Brain pericyte (primary cell): ENCODE results near the gene CCRL2.

ENCODE experiments used
- DNase-seq: peaks from one replicate; pipeline ENCODE4 v3.0.0-alpha.2; 2012; ENCODE audit warnings: low read depth, low spot score

Gene CCRL2

GRCh38 chr3:46406788-46407611, at the start of gene CCRL2, which contains the start of gene CCR5AS:
CCRL2 (plus strand) TSS chr3:46407259; CDS start chr3:46408080, 821 bp downstream.
CCR5AS (minus strand) TSS chr3:46407066.
- peak; percentile 33 for DNase-seq

- DNase-seq, result no peak
Measured at GRCh38 chr3:46358466-46358865, 48.6 kb upstream of the CCRL2 start.

GRCh38 chr3:46359733-46360493, 47.1 kb upstream of the CCRL2 start:
- DNase-seq, result no peak

DNA sequence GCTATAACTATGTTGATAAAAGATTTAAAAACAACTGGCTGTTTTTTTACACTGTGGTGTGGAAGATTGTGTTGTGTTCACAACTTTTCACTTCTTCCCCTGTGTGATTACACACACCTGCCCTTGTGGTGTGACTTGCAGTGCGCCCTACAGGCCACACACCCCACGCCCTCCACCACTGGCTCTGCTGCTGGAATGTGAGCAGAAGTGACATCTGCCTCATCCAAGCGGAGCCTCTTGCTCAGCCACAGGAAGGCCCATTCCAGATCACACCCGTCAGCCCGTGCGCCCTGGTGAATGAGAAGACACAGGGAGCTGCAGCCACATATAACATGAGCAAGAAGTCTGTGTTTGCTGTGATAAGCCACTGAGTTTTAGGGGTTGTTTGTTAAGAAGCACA, 46.2 kb upstream of the CCRL2 start:
- DNase-seq, result no peak

- DNase-seq, result no peak
Measured at GRCh38 chr3:46361408-46362283, 45.4 kb upstream of the CCRL2 start.

GRCh38 chr3:46365041-46365440, 42.0 kb upstream of the CCRL2 start:
- no peak for DNase-seq

- DNase-seq, result no peak
Measured at GRCh38 chr3:46365737-46366524, 41.1 kb upstream of the CCRL2 start.

- DNase-seq, result no peak
Measured at GRCh38 chr3:46367811-46368210, 39.2 kb upstream of the CCRL2 start.

DNA sequence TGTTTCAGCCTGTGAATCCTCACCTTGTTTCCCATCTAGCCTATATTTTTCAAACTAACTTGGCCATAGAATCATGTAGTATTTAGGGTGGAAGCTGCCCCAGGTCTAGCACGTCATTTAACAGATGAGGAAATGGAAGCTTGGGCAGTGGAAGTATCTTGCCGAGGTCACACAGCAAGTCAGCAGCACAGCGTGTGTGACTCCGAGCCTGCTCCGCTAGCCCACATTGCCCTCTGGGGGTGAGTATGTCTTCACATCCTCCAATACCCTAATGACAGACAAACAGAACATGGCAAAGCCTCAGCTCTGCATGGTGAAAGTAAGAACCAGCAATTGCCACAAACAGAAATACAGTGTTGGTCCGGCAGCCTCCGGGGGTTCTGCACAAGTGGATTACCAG, 38.5 kb upstream of the CCRL2 start:
- no peak for DNase-seq

DNA sequence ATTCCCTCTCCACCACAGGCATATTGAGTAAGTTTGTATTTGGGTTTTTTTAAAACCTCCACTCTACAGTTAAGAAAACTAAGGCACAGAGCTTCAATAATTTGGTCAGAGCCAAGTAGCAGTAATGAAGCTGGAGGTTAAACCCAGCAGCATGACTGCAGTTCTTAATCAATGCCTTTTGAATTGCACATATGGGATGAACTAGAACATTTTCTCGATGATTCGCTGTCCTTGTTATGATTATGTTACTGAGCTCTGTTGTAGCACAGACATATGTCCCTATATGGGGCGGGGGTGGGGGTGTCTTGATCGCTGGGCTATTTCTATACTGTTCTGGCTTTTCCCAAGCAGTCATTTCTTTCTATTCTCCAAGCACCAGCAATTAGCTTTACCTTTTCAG, 37.9 kb upstream of the CCRL2 start:
- DNase-seq, result no peak

DNA sequence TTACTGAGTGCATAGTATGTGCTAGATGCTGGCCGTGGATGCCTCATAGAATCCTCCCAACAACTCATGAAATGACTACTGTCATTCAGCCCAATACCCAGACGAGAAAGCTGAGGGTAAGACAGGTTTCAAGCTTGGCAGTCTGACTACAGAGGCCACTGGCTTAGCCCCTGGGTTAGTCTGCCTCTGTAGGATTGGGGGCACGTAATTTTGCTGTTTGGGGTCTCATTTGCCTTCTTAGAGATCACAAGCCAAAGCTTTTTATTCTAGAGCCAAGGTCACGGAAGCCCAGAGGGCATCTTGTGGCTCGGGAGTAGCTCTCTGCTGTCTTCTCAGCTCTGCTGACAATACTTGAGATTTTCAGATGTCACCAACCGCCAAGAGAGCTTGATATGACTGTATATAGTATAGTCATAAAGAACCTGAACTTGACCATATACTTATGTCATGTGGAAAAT, 37.4 kb upstream of the CCRL2 start:
- no peak for DNase-seq

- DNase-seq, result no peak
Measured at GRCh38 chr3:46370839-46371518, 36.1 kb upstream of the CCRL2 start, which contains the start of gene CCR5. CCR5 (plus strand) TSS chr3:46370946; CDS start chr3:46372903, 1,957 bp downstream.

DNA sequence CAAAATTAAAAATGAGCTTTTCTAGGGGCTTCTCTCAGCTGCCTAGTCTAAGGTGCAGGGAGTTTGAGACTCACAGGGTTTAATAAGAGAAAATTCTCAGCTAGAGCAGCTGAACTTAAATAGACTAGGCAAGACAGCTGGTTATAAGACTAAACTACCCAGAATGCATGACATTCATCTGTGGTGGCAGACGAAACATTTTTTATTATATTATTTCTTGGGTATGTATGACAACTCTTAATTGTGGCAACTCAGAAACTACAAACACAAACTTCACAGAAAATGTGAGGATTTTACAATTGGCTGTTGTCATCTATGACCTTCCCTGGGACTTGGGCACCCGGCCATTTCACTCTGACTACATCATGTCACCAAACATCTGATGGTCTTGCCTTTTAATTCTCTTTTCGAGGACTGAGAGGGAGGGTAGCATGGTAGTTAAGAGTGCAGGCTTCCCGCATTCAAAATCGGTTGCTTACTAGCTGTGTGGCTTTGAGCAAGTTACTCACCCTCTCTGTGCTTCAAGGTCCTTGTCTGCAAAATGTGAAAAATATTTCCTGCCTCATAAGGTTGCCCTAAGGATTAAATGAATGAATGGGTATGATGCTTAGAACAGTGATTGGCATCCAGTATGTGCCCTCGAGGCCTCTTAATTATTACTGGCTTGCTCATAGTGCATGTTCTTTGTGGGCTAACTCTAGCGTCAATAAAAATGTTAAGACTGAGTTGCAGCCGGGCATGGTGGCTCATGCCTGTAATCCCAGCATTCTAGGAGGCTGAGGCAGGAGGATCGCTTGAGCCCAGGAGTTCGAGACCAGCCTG, 35.3 kb upstream of the CCRL2 start:
- DNase-seq, result no peak

- no peak for DNase-seq
Measured at GRCh38 chr3:46372492-46373359, 34.3 kb upstream of the CCRL2 start.

GRCh38 chr3:46374755-46375154, 32.3 kb upstream of the CCRL2 start:
- DNase-seq, result no peak

DNA sequence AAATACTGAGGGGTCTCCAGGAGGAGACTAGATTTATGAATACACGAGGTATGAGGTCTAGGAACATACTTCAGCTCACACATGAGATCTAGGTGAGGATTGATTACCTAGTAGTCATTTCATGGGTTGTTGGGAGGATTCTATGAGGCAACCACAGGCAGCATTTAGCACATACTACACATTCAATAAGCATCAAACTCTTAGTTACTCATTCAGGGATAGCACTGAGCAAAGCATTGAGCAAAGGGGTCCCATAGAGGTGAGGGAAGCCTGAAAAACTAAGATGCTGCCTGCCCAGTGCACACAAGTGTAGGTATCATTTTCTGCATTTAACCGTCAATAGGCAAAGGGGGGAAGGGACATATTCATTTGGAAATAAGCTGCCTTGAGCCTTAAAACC, 31.8 kb upstream of the CCRL2 start:
- no peak for DNase-seq

DNA sequence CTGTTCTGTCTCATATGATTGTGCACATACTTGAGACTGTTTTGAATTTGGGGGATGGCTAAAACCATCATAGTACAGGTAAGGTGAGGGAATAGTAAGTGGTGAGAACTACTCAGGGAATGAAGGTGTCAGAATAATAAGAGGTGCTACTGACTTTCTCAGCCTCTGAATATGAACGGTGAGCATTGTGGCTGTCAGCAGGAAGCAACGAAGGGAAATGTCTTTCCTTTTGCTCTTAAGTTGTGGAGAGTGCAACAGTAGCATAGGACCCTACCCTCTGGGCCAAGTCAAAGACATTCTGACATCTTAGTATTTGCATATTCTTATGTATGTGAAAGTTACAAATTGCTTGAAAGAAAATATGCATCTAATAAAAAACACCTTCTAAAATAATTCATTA, 31.2 kb upstream of the CCRL2 start:
- no peak for DNase-seq

- no peak for DNase-seq
Measured at GRCh38 chr3:46378426-46378942, 28.6 kb upstream of the CCRL2 start.
